GM19099 (cell line): ENCODE data around the gene CYP4F11.

ENCODE experiments used
- POLR2A ChIP-seq: IDR thresholded peaks from 3 replicates; pipeline ENCODE4 v1.6.1; 2011; ENCODE audit warnings: low read depth; ENCODE audit not compliant: insufficient read length; ENCODE audit errors: extremely low read depth

The CYP4F11 gene

GRCh38 chr19:15934332-15935078, at the start of gene CYP4F11:
Gene CYP4F11, minus strand, starts transcription at chr19:15934529. Its CDS starts 121 bp downstream, at chr19:15934408.
- no peak for TF ChIP-seq POLR2A

GRCh38 chr19:15979293-15979692, 45.0 kb upstream of the CYP4F11 start:
- TF ChIP-seq POLR2A = no peak

GRCh38 chr19:15977690-15978089, 43.4 kb upstream of the CYP4F11 start:
- no peak for TF ChIP-seq POLR2A

- TF ChIP-seq POLR2A = no peak
Measured at GRCh38 chr19:15976836-15977689, 42.7 kb upstream of the CYP4F11 start.

- no peak for TF ChIP-seq POLR2A
Measured at GRCh38 chr19:15974856-15975255, 40.5 kb upstream of the CYP4F11 start.

GRCh38 chr19:15971224-15971780, 37.0 kb upstream of the CYP4F11 start:
- no peak for TF ChIP-seq POLR2A

- TF ChIP-seq POLR2A = no peak
Measured at GRCh38 chr19:15964231-15964630, 29.9 kb upstream of the CYP4F11 start.

GRCh38 chr19:15962319-15962718, 28.0 kb upstream of the CYP4F11 start:
- no peak for TF ChIP-seq POLR2A

- TF ChIP-seq POLR2A = no peak
Measured at GRCh38 chr19:15954820-15955219, 20.5 kb upstream of the CYP4F11 start.

GRCh38 chr19:15948223-15949058, 14.1 kb upstream of the CYP4F11 start, which contains the start of gene OR10H4:
Gene OR10H4, plus strand, starts transcription at chr19:15949008. Its CDS starts 0 bp downstream, at chr19:15949008.
- TF ChIP-seq POLR2A = no peak

- TF ChIP-seq POLR2A = no peak
Measured at GRCh38 chr19:15945301-15945700, 11.0 kb upstream of the CYP4F11 start.

- TF ChIP-seq POLR2A = no peak
Measured at GRCh38 chr19:15944401-15944800, 10.1 kb upstream of the CYP4F11 start.

GRCh38 chr19:15937771-15938170, 3.4 kb upstream of the CYP4F11 start:
- TF ChIP-seq POLR2A = no peak

- no peak for TF ChIP-seq POLR2A
Measured at GRCh38 chr19:15936950-15937349, 2.6 kb upstream of the CYP4F11 start.

GRCh38 chr19:15936173-15936572, 1.8 kb upstream of the CYP4F11 start:
- TF ChIP-seq POLR2A = no peak
